GM12872 (cell line): ENCODE data around the gene SYT8.

ENCODE experiments used
- CTCF ChIP-seq: IDR thresholded peaks from 3 replicates; pipeline ENCODE4 v1.5.1; 2011; ENCODE audit warnings: low read depth, mild to moderate bottlenecking, low read length, moderate library complexity; ENCODE audit not compliant: insufficient read depth

Gene SYT8

GRCh38 chr11:1841511-1842148 is 6.8 kb downstream of the SYT8 start:
- no peak for TF ChIP-seq CTCF

- no peak for TF ChIP-seq CTCF
Measured at GRCh38 chr11:1842149-1843097, 7.6 kb downstream of the SYT8 start.

GRCh38 chr11:1843098-1843473 is 8.3 kb downstream of the SYT8 start:
- TF ChIP-seq CTCF = no peak

- no peak for TF ChIP-seq CTCF
Measured at GRCh38 chr11:1843796-1844195, 9.0 kb downstream of the SYT8 start.

GRCh38 chr11:1844221-1845094 is 9.7 kb downstream of the SYT8 start:
- no peak for TF ChIP-seq CTCF

GRCh38 chr11:1845095-1845429 is 10.3 kb downstream of the SYT8 start:
- no peak for TF ChIP-seq CTCF
